SK-N-DZ (cell line): Measurements from ENCODE around the gene IMP4.

Experiments
- small RNA-seq, 2 experiments: library from RNA; depleted of rRNA; stranded (forward); fragments of <200 nt; gene quantifications; one replicate each; pipeline ENCODE3, GENCODE V24; 2014

The IMP4 gene

Small RNAs within 50 kb of the gene (small RNA-seq; reads per million reads assigned to genes)
- 0 reads per million in 2 experiments for gene AC132479.1
